K562 (cell line): ENCODE measurements around the gene PPM1M.

Experiments used
- CTCF ChIP-seq, 3 experiments: IDR thresholded peaks in 2 of 3; conservative IDR thresholded peaks in 1 of 3; 2 replicates each; pipeline ENCODE4 v1.5.1; 2011 to 2012; ENCODE audit warnings: low read length in 3 of 3, mild to moderate bottlenecking in 3 of 3, control low read depth in 2 of 3, improper control_type of control experiment in 1 of 3, inconsistent platforms in 1 of 3, low read depth in 1 of 3, mixed read lengths in 1 of 3, moderate library complexity in 1 of 3; ENCODE audit not compliant: insufficient read depth in 2 of 3
- ZKSCAN8 ChIP-seq: fragments of 200-800 bp; sonication (Bioruptor generic); IDR thresholded peaks from 2 replicates; pipeline ENCODE4 v1.6.1; 2016; ENCODE audit warnings: missing genetic modification characterization, missing compliant biosample characterization
- ZNF395 ChIP-seq: fragments of 200-800 bp; sonication (Bioruptor generic); IDR thresholded peaks from 2 replicates; pipeline ENCODE4 v1.6.1; 2017; ENCODE audit warnings: missing genetic modification characterization, missing compliant biosample characterization

- TF ChIP-seq ZNF395 (CRISPR knock-in tag) (no peak), ZKSCAN8 (CRISPR knock-in tag) (no peak), CTCF (IDR thresholded peaks at IDR 0.05 in 2 of 3, conservative IDR thresholded peaks at IDR 0.05 in 1 of 3; ENCODE audit: insufficient read depth in 2 of 3, low read depth in 1 of 3, low read length in 3 of 3) (no peak)
Measured at GRCh38 chr3:52268036-52268435, 22.5 kb downstream of the PPM1M start.
